Lower leg skin (tissue), 3 donors: ENCODE results near the gene CLSTN1.

ENCODE experiments used
- POLR2A ChIP-seq, 2 donors: fragments of 450-650 bp; IDR thresholded peaks; one replicate each; pipeline ENCODE4 v1.6.1; 2016 to 2017; ENCODE audit warnings: antibody characterized with exemption in 2 of 2, mild to moderate bottlenecking in 1 of 2, moderate library complexity in 1 of 2
- TF ChIP-seq, protein P1 (sequence below), 3 donors: fragments of 450-650 bp; IDR thresholded peaks; one replicate each; pipeline ENCODE4 v1.5.1; 2016; ENCODE audit warnings: antibody characterized with exemption in 3 of 3, mild to moderate bottlenecking in 3 of 3, moderate library complexity in 2 of 3

DNA sequence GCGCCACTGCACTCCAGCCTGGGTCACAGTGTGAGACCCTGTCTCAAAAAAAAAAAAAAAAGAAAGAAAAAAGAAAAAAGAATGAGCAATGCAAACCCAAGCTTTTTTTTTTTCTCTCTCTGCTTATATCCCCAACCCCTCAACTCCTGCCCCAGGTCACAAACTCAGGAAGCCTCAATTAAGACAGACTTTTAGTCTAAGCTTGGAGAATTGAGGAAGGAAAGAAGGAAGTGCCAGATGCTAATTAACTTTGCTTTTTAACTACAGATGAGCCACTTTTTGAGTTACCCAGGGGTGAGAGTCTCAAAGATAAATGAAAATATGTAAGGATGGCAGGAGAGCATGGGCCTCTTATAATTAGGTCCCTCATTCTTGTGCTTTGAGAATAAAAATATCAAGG, 139.0 kb downstream of the CLSTN1 start:
- TF ChIP-seq, protein P1, sequence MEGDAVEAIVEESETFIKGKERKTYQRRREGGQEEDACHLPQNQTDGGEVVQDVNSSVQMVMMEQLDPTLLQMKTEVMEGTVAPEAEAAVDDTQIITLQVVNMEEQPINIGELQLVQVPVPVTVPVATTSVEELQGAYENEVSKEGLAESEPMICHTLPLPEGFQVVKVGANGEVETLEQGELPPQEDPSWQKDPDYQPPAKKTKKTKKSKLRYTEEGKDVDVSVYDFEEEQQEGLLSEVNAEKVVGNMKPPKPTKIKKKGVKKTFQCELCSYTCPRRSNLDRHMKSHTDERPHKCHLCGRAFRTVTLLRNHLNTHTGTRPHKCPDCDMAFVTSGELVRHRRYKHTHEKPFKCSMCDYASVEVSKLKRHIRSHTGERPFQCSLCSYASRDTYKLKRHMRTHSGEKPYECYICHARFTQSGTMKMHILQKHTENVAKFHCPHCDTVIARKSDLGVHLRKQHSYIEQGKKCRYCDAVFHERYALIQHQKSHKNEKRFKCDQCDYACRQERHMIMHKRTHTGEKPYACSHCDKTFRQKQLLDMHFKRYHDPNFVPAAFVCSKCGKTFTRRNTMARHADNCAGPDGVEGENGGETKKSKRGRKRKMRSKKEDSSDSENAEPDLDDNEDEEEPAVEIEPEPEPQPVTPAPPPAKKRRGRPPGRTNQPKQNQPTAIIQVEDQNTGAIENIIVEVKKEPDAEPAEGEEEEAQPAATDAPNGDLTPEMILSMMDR (IDR thresholded peaks at IDR 0.05) = no peak
- no peak for TF ChIP-seq POLR2A (IDR thresholded peaks at IDR 0.05)
